Immature natural killer cell (primary cell): ENCODE results near the gene PDZK1IP1. TPM values are rescaled to one million over a fixed set of nuclear protein-coding genes. Genes with fewer than 3 reads are reported as not detected.

Source experiments
- DNase-seq, 3 donors: peaks; one replicate each; pipeline ENCODE4 v3.0.0; 2022; ENCODE audit warnings: mixed read lengths in 1 of 3
- H3K27ac Mint-ChIP-seq, 6 donors: one replicate each; pipeline ENCODE4 v1.8.0; 2020; ENCODE audit warnings: mixed read lengths in 6 of 6, mild to moderate bottlenecking in 5 of 6, inconsistent platforms in 4 of 6, moderate library complexity in 3 of 6
- H3K27me3 Mint-ChIP-seq, 3 donors: one replicate each; pipeline ENCODE4 v1.8.0; 2020 to 2021; ENCODE audit warnings: low read depth in 3 of 3, mild to moderate bottlenecking in 3 of 3, mixed read lengths in 3 of 3, moderate library complexity in 3 of 3, inconsistent platforms in 1 of 3
- H3K36me3 Mint-ChIP-seq, 3 donors: one replicate each; pipeline ENCODE4 v1.8.0; 2020; ENCODE audit warnings: mixed read lengths in 3 of 3, inconsistent platforms in 2 of 3, mild to moderate bottlenecking in 2 of 3
- H3K4me1 Mint-ChIP-seq, 2 donors: one replicate each; pipeline ENCODE4 v1.8.0; 2020; ENCODE audit warnings: inconsistent platforms in 2 of 2, mild to moderate bottlenecking in 2 of 2, mixed read lengths in 2 of 2, moderate library complexity in 1 of 2
- H3K4me3 Mint-ChIP-seq, 5 donors: one replicate each; pipeline ENCODE4 v1.8.0; 2020; ENCODE audit warnings: mild to moderate bottlenecking in 5 of 5, mixed read lengths in 5 of 5, inconsistent platforms in 3 of 5, moderate library complexity in 3 of 5
- H3K9me3 Mint-ChIP-seq, 6 donors: one replicate each; pipeline ENCODE4 v1.8.0; 2020; ENCODE audit warnings: mild to moderate bottlenecking in 6 of 6, mixed read lengths in 6 of 6, inconsistent platforms in 4 of 6, moderate library complexity in 3 of 6
- polyA plus RNA-seq, 3 donors: library from polyadenylated mRNA; unstranded; fragments of 300-500 nt; fragmentation: Illumina TruSeq; gene quantifications; one replicate each; pipeline ENCODE4 v1.2.3, GENCODE V29; 2021

The PDZK1IP1 gene
- polyA plus RNA-seq, 3 donors from 2014 or later = 0.58 to 7.5 TPM; not detected in 1

GRCh38 chr1:47137198-47137597, 52.6 kb downstream of the PDZK1IP1 start, which contains the start of gene CYP4A22:
Gene CYP4A22, plus strand, starts transcription at chr1:47137441. Its CDS starts 45 bp downstream, at chr1:47137486.
- H3K27ac Mint-ChIP-seq = no peak within 1 kb of the TSS
- peaks cover 0 to 2% (median 0%) of the 10 kb centered on the region in 6 donors for H3K9me3 Mint-ChIP-seq

More at GRCh38 chr1:47137198-47137597, 52.6 kb downstream of the PDZK1IP1 start, which contains the start of gene CYP4A22:
- H3K36me3 Mint-ChIP-seq = no peaks in the 10 kb centered on the region
- no peaks in the 10 kb centered on the region for H3K4me1 Mint-ChIP-seq
- no peak within 1 kb of the TSS for H3K4me3 Mint-ChIP-seq
- H3K27me3 Mint-ChIP-seq = peaks cover 2 to 9% (median 8%) of the 10 kb centered on the region in 3 donors
- no peak for DNase-seq

Other genes starting within 250 kb of the PDZK1IP1 start
- gene CYP4A11, start 248.6 kb downstream of the PDZK1IP1 start, polyA plus RNA-seq = not detected
- not detected for gene CYP4X1, start 166.4 kb downstream of the PDZK1IP1 start, polyA plus RNA-seq
- not detected for gene CYP4Z1, start 122.8 kb downstream of the PDZK1IP1 start, polyA plus RNA-seq
- not detected for gene CYP4A22, start 52.6 kb downstream of the PDZK1IP1 start, polyA plus RNA-seq
- gene TAL1, start 42.2 kb upstream of the PDZK1IP1 start, polyA plus RNA-seq = 1 to 10 TPM in 1 of 3 donors, not detected in 2; 1.7 TPM
- gene STIL, start 124.1 kb upstream of the PDZK1IP1 start, polyA plus RNA-seq = 1 to 10 TPM in 2 of 3 donors, under 1 TPM in 1; 0.54 to 1.8 (median 1.1) TPM
- 100 to 1,000 TPM; 122 to 171 (median 140) TPM for gene CMPK1, start 143.8 kb upstream of the PDZK1IP1 start, polyA plus RNA-seq
- gene FOXE3, start 226.2 kb upstream of the PDZK1IP1 start, polyA plus RNA-seq = not detected
- gene FOXD2, start 248.0 kb upstream of the PDZK1IP1 start, polyA plus RNA-seq = under 1 TPM; 0.03 to 0.40 (median 0.26) TPM